ENCODE data around the gene TPI1. TPM values are rescaled to one million over a fixed set of nuclear protein-coding genes. Genes with fewer than 3 reads are reported as not detected.

Gene TPI1
- total and polyA plus RNA-seq, 9 donors, result 136 to 594 (median 295) TPM

- DNase-seq, result no peak
- no peaks in the 10 kb centered on the region for H3K4me1 ChIP-seq (ENCODE audit: insufficient read depth)
- 92 to 95% (median 95%) methylated on average over 9 of the region's 9 CpGs for WGBS, 3 donors
- TF ChIP-seq CTCF (IDR thresholded peaks at IDR 0.05) (no peak), POLR2A (IDR thresholded peaks at IDR 0.05) (no peak), EP300 (IDR thresholded peaks at IDR 0.05) (no peak)
- no peaks in the 10 kb centered on the region for H3K36me3 ChIP-seq
- no peaks in the 10 kb centered on the region for H3K27me3 ChIP-seq
- no peak overlapping the region for H3K4me3 ChIP-seq
- intact Hi-C loops (cut with DNase I), result loop anchor here in 2 of 4 donors (10.0 kb wide), 1 partner anchor 105 kb away; no protein-coding TSS in a partner anchor
- no peak overlapping the region for H3K27ac ChIP-seq
- H3K9me3 ChIP-seq, result no peaks in the 10 kb centered on the region
These were observed 7.2 kb upstream of the TPI1 start for GRCh38 chr12:6860116-6860515.

DNA sequence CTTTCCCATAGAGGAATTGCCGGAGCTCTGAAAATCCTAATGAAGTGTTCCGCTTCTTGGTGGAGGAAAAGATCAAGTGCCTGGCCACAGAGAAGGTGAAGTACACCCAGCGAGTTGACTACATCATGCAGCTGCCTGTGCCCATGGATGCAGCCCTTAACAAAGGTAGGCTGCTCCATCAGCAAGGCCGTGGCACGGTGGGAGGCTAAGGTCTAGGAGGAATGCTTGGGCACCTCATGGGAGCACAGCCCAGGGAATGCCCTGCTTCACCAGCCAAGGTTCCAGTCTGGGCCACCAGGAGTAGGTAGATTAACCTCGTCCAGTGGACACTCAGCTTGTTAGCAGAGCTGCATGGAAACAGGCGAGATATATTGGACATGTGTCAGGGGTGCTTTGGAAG lies 6.4 kb upstream of the TPI1 start:
- H3K9me3 ChIP-seq, result no peaks in the 10 kb centered on the region
- no peak for DNase-seq
- no peak for TF ChIP-seq POLR2A (IDR thresholded peaks at IDR 0.05)
- TF ChIP-seq EP300 (IDR thresholded peaks at IDR 0.05), result no peak
- TF ChIP-seq CTCF (IDR thresholded peaks at IDR 0.05), result no peak
- intact Hi-C loops (cut with DNase I), result loop anchor here in 2 of 4 donors (10.0 kb wide), 1 partner anchor 104 kb away; no protein-coding TSS in a partner anchor
- no peaks in the 10 kb centered on the region for H3K36me3 ChIP-seq
- H3K4me1 ChIP-seq (ENCODE audit: insufficient read depth), result no peaks in the 10 kb centered on the region
- no peaks in the 10 kb centered on the region for H3K27me3 ChIP-seq
- WGBS, 3 donors, result 92 to 98% (median 95%) methylated on average over 7 of the region's 7 CpGs
- H3K4me3 ChIP-seq, result no peak overlapping the region
- H3K27ac ChIP-seq, result no peak overlapping the region

DNA sequence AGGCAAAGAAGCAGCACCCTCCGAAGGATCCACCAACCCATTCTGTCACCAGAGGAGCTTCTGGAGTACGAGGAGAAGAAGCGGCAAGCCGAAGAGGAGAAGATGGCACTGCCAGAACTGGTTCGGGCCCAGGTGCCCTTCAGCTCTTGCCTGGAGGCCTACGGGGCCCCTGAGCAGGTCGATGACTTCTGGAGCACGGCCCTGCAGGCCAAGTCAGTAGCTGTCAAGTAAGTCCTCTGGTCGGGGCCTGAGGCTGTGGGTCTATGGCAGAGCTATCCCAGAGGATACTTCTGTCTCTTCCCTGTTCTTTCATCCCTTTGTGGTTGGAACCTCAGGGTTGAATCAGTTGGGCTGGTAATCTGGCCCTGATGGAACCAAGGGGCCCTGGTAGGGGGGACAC lies 5.9 kb upstream of the TPI1 start:
- intact Hi-C loops (cut with DNase I), result loop anchor here in 2 of 4 donors (10.0 kb wide), 1 partner anchor 103 kb away; no protein-coding TSS in a partner anchor
- Histone ChIP-seq H3K36me3 (no peaks in the 10 kb centered on the region), H3K9me3 (no peaks in the 10 kb centered on the region), H3K27me3 (no peaks in the 10 kb centered on the region), H3K4me3 (no peak overlapping the region), H3K27ac (no peak overlapping the region), H3K4me1 (ENCODE audit: insufficient read depth) (no peaks in the 10 kb centered on the region)
- WGBS, 3 donors, result 89 to 92% (median 90%) methylated on average over 9 of the region's 9 CpGs
- TF ChIP-seq POLR2A (IDR thresholded peaks at IDR 0.05) (no peak), EP300 (IDR thresholded peaks at IDR 0.05) (no peak), CTCF (IDR thresholded peaks at IDR 0.05) (no peak)
- no peak for DNase-seq

- no peak for DNase-seq
- no peak overlapping the region for H3K4me3 ChIP-seq
- 79 to 85% (median 84%) methylated on average over 11 of the region's 11 CpGs for WGBS, 3 donors
- TF ChIP-seq CTCF (IDR thresholded peaks at IDR 0.05), result no peak
- TF ChIP-seq EP300 (IDR thresholded peaks at IDR 0.05), result no peak
- TF ChIP-seq POLR2A (IDR thresholded peaks at IDR 0.05), result no peak
- no peaks in the 10 kb centered on the region for H3K36me3 ChIP-seq
- no peaks in the 10 kb centered on the region for H3K9me3 ChIP-seq
- H3K27ac ChIP-seq, result no peak overlapping the region
- H3K27me3 ChIP-seq, result no peaks in the 10 kb centered on the region
- intact Hi-C loops (cut with DNase I), result loop anchor here in 2 of 4 donors (10.0 kb wide), 1 partner anchor 102 kb away; no protein-coding TSS in a partner anchor
- H3K4me1 ChIP-seq (ENCODE audit: insufficient read depth), result no peaks in the 10 kb centered on the region
These were observed 4.3 kb upstream of the TPI1 start for GRCh38 chr12:6863033-6863432.
